Measurements from ENCODE around the gene MMD.
"Not testable (repeated sequence)": the region's sequence is repeated elsewhere in the genome, so short reads cannot be mapped to it uniquely, and the experiment has no call there.

The MMD gene

GRCh38 chr17:55421179-55421934 is at the start of gene MMD:
MMD (minus strand) TSS chr17:55421835; CDS start chr17:55421695, 140 bp downstream.
- peak; percentile 41 for DNase-seq

- no peak for DNase-seq
These were observed 45.0 kb upstream of the MMD start for GRCh38 chr17:55466671-55467070.

GRCh38 chr17:55465771-55466170 is 44.1 kb upstream of the MMD start:
- DNase-seq, result not testable (repeated sequence)

- DNase-seq, result no peak
These were observed 42.0 kb upstream of the MMD start for GRCh38 chr17:55463600-55463999.

- no peak for DNase-seq
These were observed 41.1 kb upstream of the MMD start for GRCh38 chr17:55462711-55463110.

- no peak for DNase-seq
These were observed 40.6 kb upstream of the MMD start for GRCh38 chr17:55462234-55462633.

GRCh38 chr17:55458978-55459377 is 37.3 kb upstream of the MMD start:
- DNase-seq, result no peak

GRCh38 chr17:55458287-55458900 is 36.8 kb upstream of the MMD start:
- DNase-seq, result no peak

GRCh38 chr17:55456307-55457240 is 34.9 kb upstream of the MMD start:
- DNase-seq, result no peak

- DNase-seq, result no peak
These were observed 33.4 kb upstream of the MMD start for GRCh38 chr17:55454906-55455474.

GRCh38 chr17:55453839-55454557 is 32.4 kb upstream of the MMD start:
- no peak for DNase-seq

- DNase-seq, result no peak
These were observed 30.6 kb upstream of the MMD start for GRCh38 chr17:55452139-55452790.

GRCh38 chr17:55451758-55452138 is 30.1 kb upstream of the MMD start:
- DNase-seq, result no peak

- no peak for DNase-seq
These were observed 29.6 kb upstream of the MMD start for GRCh38 chr17:55451203-55451641.

GRCh38 chr17:55450232-55450825 is 28.7 kb upstream of the MMD start:
- no peak for DNase-seq

- no peak for DNase-seq
These were observed 27.0 kb upstream of the MMD start for GRCh38 chr17:55448681-55449080.

- no peak for DNase-seq
These were observed 25.1 kb upstream of the MMD start for GRCh38 chr17:55446581-55447205.

GRCh38 chr17:55446004-55446403 is 24.4 kb upstream of the MMD start:
- not testable (repeated sequence) for DNase-seq

- DNase-seq, result no peak
These were observed 23.1 kb upstream of the MMD start for GRCh38 chr17:55444471-55445441.

- no peak for DNase-seq
These were observed 22.3 kb upstream of the MMD start for GRCh38 chr17:55443904-55444303.
